ENCODE data around the gene CCT4.

DNA sequence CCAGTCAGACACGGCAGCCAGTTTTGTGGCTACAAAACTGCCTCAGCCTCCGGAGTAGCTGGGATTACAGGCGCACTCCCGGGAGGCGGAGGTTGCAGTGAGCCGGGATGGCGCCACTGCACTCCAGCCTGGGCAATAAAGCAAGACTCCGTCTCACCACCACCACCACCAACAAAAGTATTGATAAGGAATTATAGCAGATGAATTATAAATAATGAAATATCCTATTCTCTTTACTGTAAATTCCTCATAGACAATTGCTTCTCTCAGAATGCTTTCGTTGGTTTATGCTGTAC lies 33.2 kb downstream of the CCT4 start:
- TF ChIP-seq, protein P1, sequence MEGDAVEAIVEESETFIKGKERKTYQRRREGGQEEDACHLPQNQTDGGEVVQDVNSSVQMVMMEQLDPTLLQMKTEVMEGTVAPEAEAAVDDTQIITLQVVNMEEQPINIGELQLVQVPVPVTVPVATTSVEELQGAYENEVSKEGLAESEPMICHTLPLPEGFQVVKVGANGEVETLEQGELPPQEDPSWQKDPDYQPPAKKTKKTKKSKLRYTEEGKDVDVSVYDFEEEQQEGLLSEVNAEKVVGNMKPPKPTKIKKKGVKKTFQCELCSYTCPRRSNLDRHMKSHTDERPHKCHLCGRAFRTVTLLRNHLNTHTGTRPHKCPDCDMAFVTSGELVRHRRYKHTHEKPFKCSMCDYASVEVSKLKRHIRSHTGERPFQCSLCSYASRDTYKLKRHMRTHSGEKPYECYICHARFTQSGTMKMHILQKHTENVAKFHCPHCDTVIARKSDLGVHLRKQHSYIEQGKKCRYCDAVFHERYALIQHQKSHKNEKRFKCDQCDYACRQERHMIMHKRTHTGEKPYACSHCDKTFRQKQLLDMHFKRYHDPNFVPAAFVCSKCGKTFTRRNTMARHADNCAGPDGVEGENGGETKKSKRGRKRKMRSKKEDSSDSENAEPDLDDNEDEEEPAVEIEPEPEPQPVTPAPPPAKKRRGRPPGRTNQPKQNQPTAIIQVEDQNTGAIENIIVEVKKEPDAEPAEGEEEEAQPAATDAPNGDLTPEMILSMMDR (IDR thresholded peaks at IDR 0.05) = no peak
- no peak for TF ChIP-seq POLR2A (IDR thresholded peaks at IDR 0.05)

All from uterus (tissue), 2 donors.